ENCODE results near the gene RUVBL2. TPM values are rescaled to one million over a fixed set of nuclear protein-coding genes. Genes with fewer than 3 reads are reported as not detected.

The RUVBL2 gene
- total and polyA plus RNA-seq, 10 donors, result 32.0 to 58.4 (median 40.4) TPM

DNA sequence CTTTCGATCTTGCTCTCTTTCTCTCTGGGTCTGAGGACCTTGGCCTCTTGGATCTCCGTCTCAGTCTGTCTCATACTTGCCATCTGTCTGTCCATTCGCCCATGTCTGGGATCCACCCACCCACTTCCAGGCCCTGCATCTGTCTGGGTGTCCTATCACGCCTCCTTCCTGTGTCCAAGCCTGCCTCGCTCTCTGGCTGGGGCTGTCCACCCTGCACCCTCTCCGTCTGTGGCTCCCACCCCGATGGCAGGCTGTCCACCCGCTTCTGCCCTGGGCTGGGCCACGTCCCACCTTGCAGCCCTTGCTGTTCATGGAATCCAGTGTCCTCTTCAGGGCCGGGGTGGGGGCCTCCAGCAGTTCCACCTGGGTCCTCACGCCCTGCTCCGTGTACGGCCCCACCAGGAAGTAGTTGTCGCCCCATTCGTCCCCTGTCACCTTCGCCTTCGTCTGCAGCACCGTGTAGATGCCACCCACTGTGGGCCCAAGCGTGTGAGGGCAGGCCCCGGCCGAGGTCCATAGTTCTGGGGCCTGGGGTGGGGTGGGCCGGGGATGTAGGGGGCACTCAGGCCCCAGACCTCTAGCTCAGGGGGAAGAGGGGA, 2.6 kb upstream of the RUVBL2 start:
- H3K27me3 ChIP-seq (replicated peaks in 1 of 7), result no peaks in the 10 kb centered on the region
- peak overlapping the region in 1 of 8 donors; percentile 90 for H3K4me3 ChIP-seq
- 86 to 97% (median 93%) methylated on average over 20 to 22 of the region's 22 CpGs for WGBS, 5 donors
- no peaks in the 10 kb centered on the region for H3K9me3 ChIP-seq
- DNase-seq, result no peak
- H3K27ac ChIP-seq, result peak overlapping the region in 2 of 8 donors; percentile 91 to 97
- no peak for TF ChIP-seq POLR2AphosphoS5 (IDR thresholded peaks at IDR 0.05)
- TF ChIP-seq POLR2A (IDR thresholded peaks at IDR 0.05), result no peak
- H3K4me1 ChIP-seq, result peaks cover 14 to 56% (median 37%) of the 10 kb centered on the region in 6 donors
- intact Hi-C loops (cut with DNase I; ENCODE audit: low total_unique reads), result no loop called here
- peaks cover 0 to 52% (median 8%) of the 10 kb centered on the region in 6 donors for H3K36me3 ChIP-seq

DNA sequence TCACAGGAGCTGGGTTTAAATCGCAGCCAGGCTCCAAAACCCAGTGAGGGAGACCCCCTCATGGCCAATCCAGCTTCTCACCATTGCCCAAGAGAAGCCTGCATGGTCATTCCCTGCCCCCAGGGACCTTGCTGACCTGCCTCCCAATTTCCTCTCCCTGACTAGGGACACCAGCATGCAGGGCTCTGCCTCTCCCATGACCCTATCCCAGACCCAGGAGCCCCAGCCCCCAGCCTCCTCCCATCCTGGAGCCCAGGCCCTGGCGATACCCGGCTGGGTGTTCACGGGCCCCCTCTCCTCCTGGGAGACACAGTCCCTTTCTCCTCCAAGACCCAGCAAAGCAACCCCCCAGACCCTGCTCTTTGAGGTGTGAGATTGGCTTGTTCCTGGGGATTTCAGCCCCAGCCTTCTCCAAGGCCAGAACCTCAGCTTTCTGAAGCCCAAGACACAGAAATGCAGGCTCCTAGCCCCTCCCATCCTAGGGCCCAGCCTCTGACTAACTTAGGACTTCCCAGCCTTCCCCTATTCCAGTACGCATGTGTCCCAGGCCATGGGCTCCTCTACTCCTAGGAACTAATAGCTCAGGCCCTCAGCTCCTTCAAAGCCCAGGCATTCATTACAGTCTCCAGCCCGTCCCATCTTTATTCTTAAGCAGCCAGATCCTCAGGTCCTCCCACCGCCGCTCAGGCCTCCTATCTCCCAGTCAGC, 1.7 kb upstream of the RUVBL2 start:
- intact Hi-C loops (cut with DNase I; ENCODE audit: low total_unique reads), result no loop called here
- H3K4me1 ChIP-seq, result peaks cover 14 to 58% (median 37%) of the 10 kb centered on the region in 6 donors
- H3K9me3 ChIP-seq, result no peaks in the 10 kb centered on the region
- H3K4me3 ChIP-seq, result peak overlapping the region; percentile 60 to 90 (median 80)
- TF ChIP-seq POLR2A (IDR thresholded peaks at IDR 0.05) (no peak), POLR2AphosphoS5 (IDR thresholded peaks at IDR 0.05) (no peak)
- TF ChIP-seq, protein P1, sequence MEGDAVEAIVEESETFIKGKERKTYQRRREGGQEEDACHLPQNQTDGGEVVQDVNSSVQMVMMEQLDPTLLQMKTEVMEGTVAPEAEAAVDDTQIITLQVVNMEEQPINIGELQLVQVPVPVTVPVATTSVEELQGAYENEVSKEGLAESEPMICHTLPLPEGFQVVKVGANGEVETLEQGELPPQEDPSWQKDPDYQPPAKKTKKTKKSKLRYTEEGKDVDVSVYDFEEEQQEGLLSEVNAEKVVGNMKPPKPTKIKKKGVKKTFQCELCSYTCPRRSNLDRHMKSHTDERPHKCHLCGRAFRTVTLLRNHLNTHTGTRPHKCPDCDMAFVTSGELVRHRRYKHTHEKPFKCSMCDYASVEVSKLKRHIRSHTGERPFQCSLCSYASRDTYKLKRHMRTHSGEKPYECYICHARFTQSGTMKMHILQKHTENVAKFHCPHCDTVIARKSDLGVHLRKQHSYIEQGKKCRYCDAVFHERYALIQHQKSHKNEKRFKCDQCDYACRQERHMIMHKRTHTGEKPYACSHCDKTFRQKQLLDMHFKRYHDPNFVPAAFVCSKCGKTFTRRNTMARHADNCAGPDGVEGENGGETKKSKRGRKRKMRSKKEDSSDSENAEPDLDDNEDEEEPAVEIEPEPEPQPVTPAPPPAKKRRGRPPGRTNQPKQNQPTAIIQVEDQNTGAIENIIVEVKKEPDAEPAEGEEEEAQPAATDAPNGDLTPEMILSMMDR (IDR thresholded peaks at IDR 0.05 in 8 of 11, conservative IDR thresholded peaks at IDR 0.05 in 3 of 11), result no peak
- DNase-seq, result peak; percentile 81
- no peaks in the 10 kb centered on the region for H3K27me3 ChIP-seq (replicated peaks in 1 of 7)
- peaks cover 0 to 42% (median 7%) of the 10 kb centered on the region in 6 donors for H3K36me3 ChIP-seq
- 37 to 55% (median 48%) methylated on average over 8 of the region's 8 CpGs for WGBS, 5 donors
- peak overlapping the region in 7 of 8 donors; percentile 91 to 98 (median 95) for H3K27ac ChIP-seq

DNA sequence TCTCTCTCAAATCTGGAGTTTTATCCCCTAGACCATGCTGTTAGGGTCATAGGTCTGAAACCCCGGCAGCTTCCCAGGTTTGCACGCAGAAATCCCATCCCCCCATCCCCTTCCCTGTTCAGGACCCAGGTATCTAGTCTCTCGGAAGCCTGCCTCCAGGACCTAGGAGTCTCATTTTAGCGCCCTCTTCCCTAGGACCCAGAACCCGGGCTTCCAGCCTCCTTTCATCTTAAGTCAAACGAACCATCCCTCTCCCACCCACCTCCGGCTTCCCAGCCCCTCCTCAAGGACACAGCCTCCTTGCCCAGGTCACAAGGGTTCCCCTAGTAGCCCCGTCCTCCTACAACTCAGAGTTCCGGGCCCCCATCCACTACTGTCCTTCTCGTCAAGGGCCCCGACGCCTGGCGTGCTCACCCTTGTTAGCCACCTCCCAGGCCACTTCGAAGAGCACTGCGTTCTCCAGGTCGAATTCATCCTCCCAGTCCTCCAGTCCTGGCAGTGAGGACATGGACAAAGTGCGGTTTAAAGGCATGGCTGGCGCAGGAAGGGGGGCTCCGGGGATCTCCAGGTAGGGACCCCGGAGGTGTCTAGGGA, 1.0 kb upstream of the RUVBL2 start:
- Histone ChIP-seq H3K27ac (peak overlapping the region; percentile 80 to 98 (median 94)), H3K9me3 (no peaks in the 10 kb centered on the region), H3K36me3 (peaks cover 0 to 36% (median 6%) of the 10 kb centered on the region in 6 donors), H3K4me3 (peak overlapping the region; percentile 60 to 90 (median 80)), H3K4me1 (peaks cover 14 to 58% (median 37%) of the 10 kb centered on the region in 6 donors), H3K27me3 (replicated peaks in 1 of 7) (no peaks in the 10 kb centered on the region)
- intact Hi-C loops (cut with DNase I; ENCODE audit: low total_unique reads), result no loop called here
- TF ChIP-seq POLR2A (IDR thresholded peaks at IDR 0.05) (no peak), POLR2AphosphoS5 (IDR thresholded peaks at IDR 0.05) (no peak)
- TF ChIP-seq, protein P1 (IDR thresholded peaks at IDR 0.05 in 8 of 11, conservative IDR thresholded peaks at IDR 0.05 in 3 of 11), result no peak
- DNase-seq, result no peak
- WGBS, 5 donors, result 0 to 1% (median 1%) methylated on average over 20 of the region's 20 CpGs

DNA sequence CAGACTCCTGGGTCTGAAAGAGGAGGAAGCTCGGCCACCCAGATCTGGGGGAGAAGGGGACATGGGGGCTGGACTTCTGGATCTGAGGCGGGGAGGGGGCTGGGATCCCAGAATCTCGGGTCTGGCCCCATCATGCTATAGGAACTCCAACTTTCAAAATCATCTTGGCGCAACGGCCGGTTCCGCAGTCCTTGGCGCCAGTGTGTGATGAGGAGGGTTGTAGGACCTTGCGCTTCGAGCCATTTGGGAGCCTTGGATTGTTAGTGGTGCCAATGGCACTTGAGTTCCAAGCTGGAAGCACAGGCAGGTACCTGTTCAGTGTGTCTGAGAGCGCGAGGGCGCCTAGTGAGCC, 324 bp downstream of the RUVBL2 start:
- no peak for DNase-seq
- intact Hi-C loops (cut with DNase I; ENCODE audit: low total_unique reads), result no loop called here

More for the DNA sequence above, 324 bp downstream of the RUVBL2 start:
- H3K27me3 ChIP-seq (replicated peaks in 1 of 7), result no peaks in the 10 kb centered on the region
- H3K27ac ChIP-seq, result peak overlapping the region; percentile 80 to 98 (median 94)
- peaks cover 0 to 23% (median 4%) of the 10 kb centered on the region in 6 donors for H3K36me3 ChIP-seq
- no peaks in the 10 kb centered on the region for H3K9me3 ChIP-seq
- TF ChIP-seq POLR2AphosphoS5 (IDR thresholded peaks at IDR 0.05), result no peak
- TF ChIP-seq, protein P1 (IDR thresholded peaks at IDR 0.05 in 8 of 11, conservative IDR thresholded peaks at IDR 0.05 in 3 of 11), result no peak
- TF ChIP-seq POLR2A (IDR thresholded peaks at IDR 0.05), result no peak
- H3K4me3 ChIP-seq, result peak overlapping the region; percentile 60 to 90 (median 80)
- 1 to 4% (median 1%) methylated on average over 8 to 13 of the region's 13 CpGs for WGBS, 5 donors
- H3K4me1 ChIP-seq, result peaks cover 14 to 61% (median 37%) of the 10 kb centered on the region in 6 donors
